GM12872 (cell line): ENCODE results near the gene NLRP3.

Source experiments
- TF ChIP-seq, protein P1 (sequence below): IDR thresholded peaks from 3 replicates; pipeline ENCODE4 v1.5.1; 2011; ENCODE audit warnings: low read depth, mild to moderate bottlenecking, low read length, moderate library complexity; ENCODE audit not compliant: insufficient read depth

Gene NLRP3

DNA sequence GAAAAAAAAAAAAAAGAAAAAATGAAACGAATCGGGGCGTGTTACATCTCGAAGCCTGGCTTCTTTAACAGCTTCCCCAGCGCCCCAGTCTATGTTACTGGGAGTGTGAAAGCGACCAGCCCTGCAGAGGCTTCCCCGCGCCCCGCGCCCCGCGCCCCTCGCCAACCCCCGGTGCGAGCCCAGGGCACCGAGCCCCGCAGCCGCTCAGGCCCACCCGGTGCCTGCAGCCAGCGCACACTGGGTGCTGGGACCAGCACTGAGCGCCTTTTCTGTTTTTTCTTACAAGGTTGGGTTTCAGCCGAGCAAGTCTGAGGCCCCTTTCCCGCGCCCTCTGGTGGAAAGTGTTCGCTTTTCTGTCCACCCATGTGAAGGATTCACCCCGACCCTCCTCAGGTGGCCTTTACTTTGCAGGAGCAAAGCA, 42.2 kb upstream of the NLRP3 start:
- TF ChIP-seq, protein P1, sequence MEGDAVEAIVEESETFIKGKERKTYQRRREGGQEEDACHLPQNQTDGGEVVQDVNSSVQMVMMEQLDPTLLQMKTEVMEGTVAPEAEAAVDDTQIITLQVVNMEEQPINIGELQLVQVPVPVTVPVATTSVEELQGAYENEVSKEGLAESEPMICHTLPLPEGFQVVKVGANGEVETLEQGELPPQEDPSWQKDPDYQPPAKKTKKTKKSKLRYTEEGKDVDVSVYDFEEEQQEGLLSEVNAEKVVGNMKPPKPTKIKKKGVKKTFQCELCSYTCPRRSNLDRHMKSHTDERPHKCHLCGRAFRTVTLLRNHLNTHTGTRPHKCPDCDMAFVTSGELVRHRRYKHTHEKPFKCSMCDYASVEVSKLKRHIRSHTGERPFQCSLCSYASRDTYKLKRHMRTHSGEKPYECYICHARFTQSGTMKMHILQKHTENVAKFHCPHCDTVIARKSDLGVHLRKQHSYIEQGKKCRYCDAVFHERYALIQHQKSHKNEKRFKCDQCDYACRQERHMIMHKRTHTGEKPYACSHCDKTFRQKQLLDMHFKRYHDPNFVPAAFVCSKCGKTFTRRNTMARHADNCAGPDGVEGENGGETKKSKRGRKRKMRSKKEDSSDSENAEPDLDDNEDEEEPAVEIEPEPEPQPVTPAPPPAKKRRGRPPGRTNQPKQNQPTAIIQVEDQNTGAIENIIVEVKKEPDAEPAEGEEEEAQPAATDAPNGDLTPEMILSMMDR = peak; percentile 35; the same call in 2 of the 3 replicates

- TF ChIP-seq, protein P1 = no peak
Observed at GRCh38 chr1:247375747-247376146, 40.2 kb upstream of the NLRP3 start.

DNA sequence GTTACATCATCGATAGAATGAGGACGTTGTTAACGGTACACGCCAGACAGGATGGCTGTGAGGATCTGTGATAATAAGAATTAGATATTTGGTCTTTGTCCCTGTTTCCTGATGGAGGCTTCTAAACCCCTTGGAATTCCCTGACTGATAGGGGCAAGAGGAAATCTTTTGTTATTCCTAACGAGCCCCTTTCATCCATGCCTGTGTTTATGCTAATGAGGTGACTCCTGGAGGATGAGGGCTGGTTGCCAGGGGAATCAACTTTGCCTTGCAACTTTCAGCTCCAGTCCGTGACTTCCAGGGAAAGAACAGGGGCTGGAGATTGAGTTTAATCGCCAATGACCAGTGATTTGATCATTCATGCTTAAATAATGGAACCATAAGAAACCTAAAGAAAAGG, 39.3 kb upstream of the NLRP3 start:
- TF ChIP-seq, protein P1 = no peak

- TF ChIP-seq, protein P1 = no peak
Observed at GRCh38 chr1:247378334-247379073, 37.5 kb upstream of the NLRP3 start.

- TF ChIP-seq, protein P1 = no peak
Observed at GRCh38 chr1:247385283-247385682, 30.7 kb upstream of the NLRP3 start.

DNA sequence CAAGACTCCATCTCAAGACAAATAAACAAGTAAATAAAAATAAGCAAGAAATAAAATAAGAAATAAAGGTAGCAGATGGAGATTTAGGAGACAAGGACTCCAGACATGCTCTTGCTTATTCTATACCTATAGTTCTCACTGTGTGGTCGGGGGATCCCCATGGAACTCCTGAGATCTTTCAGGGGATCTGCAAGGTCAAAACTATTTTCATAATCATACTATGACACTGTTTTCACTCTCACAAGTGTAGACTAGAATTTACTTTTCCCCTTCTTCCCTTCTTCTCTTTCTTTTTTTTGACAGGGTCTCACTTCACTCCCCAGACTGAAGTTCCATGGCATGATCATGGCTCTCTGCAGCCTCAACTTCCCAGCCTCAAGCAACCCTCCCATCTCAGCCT, 29.8 kb upstream of the NLRP3 start:
- TF ChIP-seq, protein P1 = no peak

GRCh38 chr1:247386687-247387086, 29.3 kb upstream of the NLRP3 start:
- TF ChIP-seq, protein P1 = no peak
